ENCODE results near the gene SDHAF2. TPM values are rescaled to one million over a fixed set of nuclear protein-coding genes. Genes with fewer than 3 reads are reported as not detected.
A peak's percentile ranks its signal among the peaks of the same experiment; 100 is the strongest.
"Not testable (repeated sequence)": the region's sequence is repeated elsewhere in the genome, so short reads cannot be mapped to it uniquely, and the experiment has no call there.

The SDHAF2 gene
- total RNA-seq, 1 experiment from 2014 or later: 90.4 TPM

DNA sequence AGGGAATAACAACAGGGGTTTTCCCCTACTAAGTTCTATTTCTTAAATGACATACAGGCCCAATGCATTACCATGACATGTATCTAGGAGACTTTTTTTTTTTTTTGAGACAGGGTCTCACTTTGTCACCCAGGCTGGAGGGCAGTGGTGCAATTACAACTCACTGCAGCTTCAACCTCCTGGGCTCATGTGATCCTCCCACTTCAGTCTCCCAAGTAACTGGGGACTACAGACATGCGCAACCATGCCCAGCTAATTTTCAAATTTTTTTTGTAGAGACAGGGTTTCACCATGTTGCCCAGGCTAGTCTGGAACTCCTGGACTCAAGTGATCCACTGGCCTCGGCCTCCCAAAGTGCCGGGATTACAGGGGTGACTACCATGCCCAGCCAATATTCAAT, 7.7 kb upstream of the SDHAF2 start:
- H3K36me3 ChIP-seq (ENCODE audit: low read depth, low read length): peaks cover 83% of the 10 kb centered on the region
- intact Hi-C loops (cut with micrococcal nuclease): no loop called here
- no TSS peak for BruUV-seq (replicated peaks)
- ATAC-seq (no peak), DNase-seq (no peak)
- H4K20me1 ChIP-seq (ENCODE audit: low read length): peaks cover 29% of the 10 kb centered on the region
- H3K4me1 ChIP-seq (ENCODE audit: insufficient read depth, low read length): 0 out of 2 replicates have a peak, but pooled peaks cover 5% of the 10 kb centered on the region
- no peak overlapping the region for H3K4me3 ChIP-seq (ENCODE audit: low read length)
- H3K4me2 ChIP-seq (ENCODE audit: low read length): no peak overlapping the region
- H2AFZ ChIP-seq (ENCODE audit: low read length): no peak overlapping the region
- TF ChIP-seq EZH2phosphoT487 (IDR thresholded peaks at IDR 0.05; ENCODE audit: borderline replicate concordance, low read length): no peak
- TF ChIP-seq EZH2 (IDR thresholded peaks at IDR 0.05; ENCODE audit: low read length, unreplicated experiment): no peak
- TF ChIP-seq, protein P1, sequence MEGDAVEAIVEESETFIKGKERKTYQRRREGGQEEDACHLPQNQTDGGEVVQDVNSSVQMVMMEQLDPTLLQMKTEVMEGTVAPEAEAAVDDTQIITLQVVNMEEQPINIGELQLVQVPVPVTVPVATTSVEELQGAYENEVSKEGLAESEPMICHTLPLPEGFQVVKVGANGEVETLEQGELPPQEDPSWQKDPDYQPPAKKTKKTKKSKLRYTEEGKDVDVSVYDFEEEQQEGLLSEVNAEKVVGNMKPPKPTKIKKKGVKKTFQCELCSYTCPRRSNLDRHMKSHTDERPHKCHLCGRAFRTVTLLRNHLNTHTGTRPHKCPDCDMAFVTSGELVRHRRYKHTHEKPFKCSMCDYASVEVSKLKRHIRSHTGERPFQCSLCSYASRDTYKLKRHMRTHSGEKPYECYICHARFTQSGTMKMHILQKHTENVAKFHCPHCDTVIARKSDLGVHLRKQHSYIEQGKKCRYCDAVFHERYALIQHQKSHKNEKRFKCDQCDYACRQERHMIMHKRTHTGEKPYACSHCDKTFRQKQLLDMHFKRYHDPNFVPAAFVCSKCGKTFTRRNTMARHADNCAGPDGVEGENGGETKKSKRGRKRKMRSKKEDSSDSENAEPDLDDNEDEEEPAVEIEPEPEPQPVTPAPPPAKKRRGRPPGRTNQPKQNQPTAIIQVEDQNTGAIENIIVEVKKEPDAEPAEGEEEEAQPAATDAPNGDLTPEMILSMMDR (conservative IDR thresholded peaks at IDR 0.05; ENCODE audit: low read depth, low read length): no peak
- peaks cover 72% of the 10 kb centered on the region for H3K79me2 ChIP-seq (ENCODE audit: low read length)
- no peak overlapping the region for H3K27ac ChIP-seq (ENCODE audit: low read length)
- no peaks in the 10 kb centered on the region for H3F3A ChIP-seq (ENCODE audit: low read length, unreplicated experiment)
- no peak overlapping the region for H3K9ac ChIP-seq (ENCODE audit: low read length)
- ChIA-PET CTCF (no interaction called here), POLR2A (ENCODE audit: unreplicated experiment) (no interaction called here)
- H3K9me2 ChIP-seq (replicated peaks; ENCODE audit: low read length): no peaks in the 10 kb centered on the region
- no peaks in the 10 kb centered on the region for H3K9me3 ChIP-seq (ENCODE audit: low read length)
- H3K27me3 ChIP-seq (ENCODE audit: low read length): no peaks in the 10 kb centered on the region

DNA sequence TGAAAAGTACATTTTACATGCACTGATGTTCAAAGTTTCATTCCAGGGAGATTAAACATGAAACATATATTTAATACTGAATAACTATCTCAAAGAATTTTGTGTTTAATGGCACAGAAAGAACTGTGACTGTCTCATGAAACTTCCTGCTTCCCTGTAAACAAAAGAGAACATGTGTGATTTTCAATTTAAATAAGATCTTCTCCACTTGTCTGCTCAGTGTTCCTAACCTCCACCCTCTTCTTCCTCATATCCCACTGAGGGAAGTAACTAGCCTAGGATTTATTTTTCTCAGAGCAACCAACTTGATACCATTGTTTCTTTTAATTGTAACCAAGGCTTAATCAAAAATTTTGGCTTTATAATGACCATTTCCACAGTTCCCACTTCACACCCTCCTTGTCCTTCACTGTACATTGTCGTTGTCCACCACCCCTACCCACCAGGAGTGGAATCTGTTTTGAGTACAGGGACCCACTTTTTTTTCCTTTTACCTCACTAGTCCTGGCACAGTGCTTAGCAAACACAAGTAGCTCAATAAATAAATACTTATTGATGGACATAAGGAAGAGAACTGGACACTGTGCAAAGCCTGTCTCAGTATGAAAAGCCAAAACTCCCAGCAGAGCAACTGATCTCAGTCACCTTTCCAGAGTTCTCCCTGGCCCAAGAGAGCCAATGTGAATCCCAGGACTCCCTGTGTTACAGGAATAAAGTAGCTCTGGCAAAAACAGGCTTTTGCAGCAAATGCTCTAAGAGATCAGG, 4.4 kb upstream of the SDHAF2 start:
- no peaks in the 10 kb centered on the region for H3K9me3 ChIP-seq (ENCODE audit: low read length)
- peaks cover 72% of the 10 kb centered on the region for H3K36me3 ChIP-seq (ENCODE audit: low read depth, low read length)
- TF ChIP-seq EZH2phosphoT487 (IDR thresholded peaks at IDR 0.05; ENCODE audit: borderline replicate concordance, low read length) (no peak), EZH2 (IDR thresholded peaks at IDR 0.05; ENCODE audit: low read length, unreplicated experiment) (no peak)
- TF ChIP-seq, protein P1 (conservative IDR thresholded peaks at IDR 0.05; ENCODE audit: low read depth, low read length): no peak
- no peak for DNase-seq
- H3K79me2 ChIP-seq (ENCODE audit: low read length): peaks cover 83% of the 10 kb centered on the region
- H3K9me2 ChIP-seq (replicated peaks; ENCODE audit: low read length): no peaks in the 10 kb centered on the region
- intact Hi-C loops (cut with micrococcal nuclease): no loop called here
- ATAC-seq: no peak
- CTCF ChIA-PET: no interaction called here
- H2AFZ ChIP-seq (ENCODE audit: low read length): no peak overlapping the region
- BruUV-seq (replicated peaks): no TSS peak
- H3K27me3 ChIP-seq (ENCODE audit: low read length): no peaks in the 10 kb centered on the region
- peaks cover 15% of the 10 kb centered on the region for H4K20me1 ChIP-seq (ENCODE audit: low read length)
- POLR2A ChIA-PET (ENCODE audit: unreplicated experiment): interaction anchor here (0.6 kb wide), 1 partner anchor 64 kb away, joined by 3 read pairs; the partner anchor contains the start of genes CYB561A3 and TMEM138
- no peak overlapping the region for H3K4me2 ChIP-seq (ENCODE audit: low read length)
- no peak overlapping the region for H3K27ac ChIP-seq (ENCODE audit: low read length)
- no peak overlapping the region for H3K9ac ChIP-seq (ENCODE audit: low read length)
- H3F3A ChIP-seq (ENCODE audit: low read length, unreplicated experiment): no peaks in the 10 kb centered on the region
- no peak overlapping the region for H3K4me3 ChIP-seq (ENCODE audit: low read length)
- H3K4me1 ChIP-seq (ENCODE audit: insufficient read depth, low read length): peaks cover 10% of the 10 kb centered on the region

DNA sequence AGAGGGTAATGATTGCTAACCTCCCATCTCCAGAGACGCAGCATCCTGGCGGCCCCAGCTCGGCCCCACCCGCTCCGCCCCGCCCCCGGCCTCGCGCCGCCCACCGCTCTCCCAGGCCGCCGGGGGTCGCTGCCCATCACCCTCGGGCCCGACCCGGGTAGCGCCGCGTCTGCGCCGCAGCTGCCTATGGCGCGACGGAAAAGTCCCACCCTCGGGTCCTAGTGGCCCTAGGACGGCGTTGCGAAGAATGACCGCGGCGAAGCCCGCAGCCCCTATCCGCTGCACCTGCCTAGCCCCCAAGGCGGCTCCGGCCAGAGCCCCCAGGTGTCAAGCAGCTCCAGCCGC, 606 bp upstream of the SDHAF2 start:
- Histone ChIP-seq H3K9me2 (replicated peaks; ENCODE audit: low read length) (no peaks in the 10 kb centered on the region), H3K9ac (ENCODE audit: low read length) (peak overlapping the region; percentile 99), H3K79me2 (ENCODE audit: low read length) (peaks cover 93% of the 10 kb centered on the region), H3K4me1 (ENCODE audit: insufficient read depth, low read length) (peaks cover 23% of the 10 kb centered on the region), H3K9me3 (ENCODE audit: low read length) (no peaks in the 10 kb centered on the region), H3K4me2 (ENCODE audit: low read length) (peak overlapping the region; percentile 87), H3K27me3 (ENCODE audit: low read length) (no peaks in the 10 kb centered on the region), H3K36me3 (ENCODE audit: low read depth, low read length) (peaks cover 52% of the 10 kb centered on the region), H3K4me3 (ENCODE audit: low read length) (peak overlapping the region; percentile 90), H4K20me1 (ENCODE audit: low read length) (peaks cover 14% of the 10 kb centered on the region), H3K27ac (ENCODE audit: low read length) (peak overlapping the region; percentile 78), H2AFZ (ENCODE audit: low read length) (peak overlapping the region; percentile 71), H3F3A (ENCODE audit: low read length, unreplicated experiment) (no peaks in the 10 kb centered on the region)
- BruUV-seq (replicated peaks): no TSS peak
- DNase-seq: peak; percentile 51
- ATAC-seq: peak; percentile 70
- POLR2A ChIA-PET (ENCODE audit: unreplicated experiment): interaction anchor here (0.6 to 0.7 kb wide), 2 partner anchors 169 to 204 kb away, joined by 3 to 4 read pairs; no protein-coding TSS in a partner anchor
- CTCF ChIA-PET: interaction anchor here (0.6 kb wide), 1 partner anchor 1332 kb away, joined by 3 read pairs; the partner anchor contains the start of gene POLR2G
- intact Hi-C loops (cut with micrococcal nuclease): no loop called here
- TF ChIP-seq EZH2 (IDR thresholded peaks at IDR 0.05; ENCODE audit: low read length, unreplicated experiment): no peak
- no peak for TF ChIP-seq EZH2phosphoT487 (IDR thresholded peaks at IDR 0.05; ENCODE audit: borderline replicate concordance, low read length)
- TF ChIP-seq, protein P1 (conservative IDR thresholded peaks at IDR 0.05; ENCODE audit: low read depth, low read length): peak; percentile 34; the same call in 1 of the 2 replicates

DNA sequence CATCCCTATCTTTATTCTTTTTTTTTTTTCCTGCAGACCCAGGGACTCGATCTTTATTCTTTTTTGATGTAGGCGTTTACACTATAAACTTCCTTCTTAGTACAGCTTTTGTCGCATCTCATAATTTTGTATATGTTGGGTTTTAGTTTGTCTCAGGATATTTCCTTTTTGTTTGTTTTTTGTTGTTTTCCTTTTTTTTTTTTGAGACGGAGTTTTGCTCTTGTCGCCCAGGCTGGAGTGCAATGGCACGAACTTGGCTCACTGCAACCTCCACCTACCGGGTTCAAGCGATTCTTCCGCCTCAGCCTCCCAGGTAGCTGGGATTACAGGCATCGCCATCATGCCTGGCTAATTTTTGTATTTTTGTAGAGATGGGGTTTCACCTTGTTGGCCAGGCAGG, 915 bp downstream of the SDHAF2 start:
- H3F3A ChIP-seq (ENCODE audit: low read length, unreplicated experiment); ATAC-seq; H3K27ac ChIP-seq (ENCODE audit: low read length); H3K9me3 ChIP-seq (ENCODE audit: low read length); DNase-seq; H3K27me3 ChIP-seq (ENCODE audit: low read length); H3K9me2 ChIP-seq (replicated peaks; ENCODE audit: low read length); CTCF ChIA-PET; BruUV-seq (replicated peaks); H2AFZ ChIP-seq (ENCODE audit: low read length); intact Hi-C loops (cut with micrococcal nuclease): not testable (repeated sequence)
- H3K79me2 ChIP-seq (ENCODE audit: low read length): peaks cover 92% of the 10 kb centered on the region
- peaks cover 39% of the 10 kb centered on the region for H3K36me3 ChIP-seq (ENCODE audit: low read depth, low read length)
- peak overlapping the region; percentile 90 for H3K4me3 ChIP-seq (ENCODE audit: low read length)
- peak overlapping the region; percentile 99 for H3K9ac ChIP-seq (ENCODE audit: low read length)
- peak overlapping the region; percentile 86 for H3K4me2 ChIP-seq (ENCODE audit: low read length)
- H3K4me1 ChIP-seq (ENCODE audit: insufficient read depth, low read length): peaks cover 28% of the 10 kb centered on the region
- POLR2A ChIA-PET (ENCODE audit: unreplicated experiment): interaction anchor here (0.7 kb wide), 1 partner anchor 805 kb away, joined by 3 read pairs; no protein-coding TSS in a partner anchor
- H4K20me1 ChIP-seq (ENCODE audit: low read length): peaks cover 18% of the 10 kb centered on the region

Measured in PC-3 (cell line).